GM19463 (cell line): ENCODE data around the gene RBM19.

ENCODE experiments used
- ATAC-seq: cut with Tn5 transposase; IDR thresholded peaks from one replicate; pipeline ENCODE4 v1.9.1; 2021; ENCODE audit warnings: mild to moderate bottlenecking, moderate library complexity; ENCODE audit not compliant: unreplicated experiment

Gene RBM19

DNA sequence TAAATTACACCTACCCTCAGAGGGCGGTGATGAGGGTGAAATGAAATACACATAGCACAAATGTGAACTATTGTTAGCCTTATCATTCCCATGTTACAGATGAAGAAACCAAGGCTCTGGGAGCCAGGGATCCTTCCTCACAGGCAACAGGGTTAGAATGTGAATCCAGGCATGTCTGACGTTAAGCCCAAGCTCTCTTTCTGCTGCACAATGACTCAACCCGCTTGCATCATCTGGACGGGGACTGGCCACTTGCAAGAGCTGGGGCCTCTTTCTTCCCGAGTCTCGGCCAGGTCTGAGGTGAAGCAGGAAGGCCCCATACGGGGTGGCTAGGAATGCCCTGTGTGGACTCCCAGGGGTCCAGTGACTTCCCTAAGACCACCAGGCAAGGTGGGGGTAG lies 105.2 kb downstream of the RBM19 start:
- no peak for ATAC-seq

DNA sequence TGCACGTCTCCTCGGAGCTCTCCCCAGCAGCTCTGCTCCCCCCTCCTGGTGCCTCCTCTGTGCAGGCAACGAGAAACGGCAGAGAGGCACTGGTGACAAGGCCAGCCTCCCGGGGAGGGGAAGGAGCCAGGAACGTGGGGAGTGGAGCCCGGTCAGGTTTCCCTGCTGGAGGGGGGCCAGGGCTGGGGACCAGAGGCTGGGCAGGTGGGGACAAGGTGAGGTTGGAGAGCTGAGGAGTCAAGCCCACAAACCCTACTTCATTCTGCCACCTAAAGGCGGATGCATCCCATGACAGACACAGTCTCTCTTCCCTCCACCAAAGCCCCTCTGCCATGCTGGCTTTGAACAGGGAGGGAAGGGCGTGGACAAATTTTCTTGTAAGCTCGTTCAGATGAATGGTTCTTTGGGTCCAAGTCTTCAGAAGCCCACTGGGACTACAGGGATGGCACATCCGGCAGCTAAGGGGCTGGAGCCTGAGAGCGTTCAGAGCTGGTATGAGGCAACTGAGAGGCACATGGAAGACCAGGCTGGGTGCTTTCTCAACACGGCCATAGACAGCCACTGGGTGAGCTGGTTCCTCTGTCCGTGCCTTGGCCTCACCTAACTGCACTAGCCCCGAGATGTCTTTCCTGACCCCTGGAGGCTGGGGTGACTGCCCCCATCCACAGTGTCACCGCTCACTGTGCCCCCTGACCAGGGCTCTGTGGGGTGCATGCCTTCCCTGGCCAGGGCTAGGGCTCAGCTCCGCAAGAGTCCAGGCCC lies 105.9 kb downstream of the RBM19 start:
- ATAC-seq, result no peak

DNA sequence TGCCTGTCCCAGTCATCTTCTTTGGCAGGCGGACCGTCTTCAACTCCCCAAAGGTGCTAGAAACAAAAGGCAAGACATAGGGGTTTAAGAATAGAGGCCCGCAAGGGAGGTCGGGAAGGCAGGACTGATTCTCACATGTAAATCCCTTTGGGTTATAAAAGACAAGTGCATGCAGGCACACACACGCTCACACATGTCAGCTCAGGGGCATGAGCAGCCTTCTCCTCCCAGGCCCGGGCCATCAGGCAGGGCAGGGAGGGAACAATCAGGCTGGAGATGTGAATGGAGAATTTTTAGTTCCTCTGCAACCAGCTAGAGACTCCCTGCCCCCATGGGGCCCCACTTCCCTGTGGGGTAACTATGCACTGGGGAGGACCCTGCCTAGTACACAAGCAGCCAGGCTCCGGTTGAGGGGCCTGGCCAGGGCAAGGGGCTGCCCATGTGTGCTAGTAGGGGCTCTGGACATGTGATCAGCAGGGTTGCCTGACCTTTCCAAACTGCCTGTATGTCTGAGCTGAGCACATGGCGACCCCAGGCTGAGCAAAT lies 107.2 kb downstream of the RBM19 start:
- no peak for ATAC-seq

DNA sequence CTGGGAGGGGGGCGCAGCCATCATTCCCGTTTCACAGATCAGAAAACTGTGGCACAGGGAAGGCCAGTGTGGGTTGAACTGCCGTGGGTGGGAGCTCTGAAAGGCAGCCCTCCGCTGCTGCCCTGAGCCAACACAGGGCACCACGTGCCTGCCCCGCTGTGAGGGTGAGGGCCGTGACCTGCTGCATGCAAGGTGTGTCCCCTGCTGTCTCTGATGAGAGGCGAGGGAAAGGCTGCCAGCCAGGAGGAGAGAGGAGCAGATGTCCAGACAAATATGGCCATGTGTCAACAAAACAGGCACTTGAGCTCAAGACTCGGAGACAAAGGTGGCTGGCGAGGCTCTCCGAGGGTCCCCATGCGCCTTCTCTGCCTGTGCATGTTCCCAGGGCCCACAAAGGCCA lies 108.8 kb downstream of the RBM19 start:
- no peak for ATAC-seq

DNA sequence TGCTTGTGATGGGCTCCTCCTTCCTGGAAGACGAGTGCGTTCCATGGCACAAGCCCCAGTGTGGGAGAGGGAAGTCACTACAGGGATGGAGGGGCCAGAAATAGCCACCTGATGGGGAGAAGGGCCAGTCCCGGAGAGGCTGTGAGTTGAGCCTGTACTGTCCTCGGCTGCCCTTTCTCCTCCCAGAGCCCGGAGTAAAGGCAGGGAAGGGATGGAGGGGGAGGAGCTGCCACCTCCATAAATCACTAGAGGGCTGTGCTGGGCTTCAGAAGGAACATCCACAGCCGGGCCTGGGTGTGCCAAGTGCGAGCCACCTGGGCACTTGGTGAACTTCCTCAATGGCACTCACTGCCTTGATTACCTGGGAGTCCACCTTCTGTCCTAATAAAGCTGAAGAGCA lies 110.1 kb downstream of the RBM19 start:
- no peak for ATAC-seq

DNA sequence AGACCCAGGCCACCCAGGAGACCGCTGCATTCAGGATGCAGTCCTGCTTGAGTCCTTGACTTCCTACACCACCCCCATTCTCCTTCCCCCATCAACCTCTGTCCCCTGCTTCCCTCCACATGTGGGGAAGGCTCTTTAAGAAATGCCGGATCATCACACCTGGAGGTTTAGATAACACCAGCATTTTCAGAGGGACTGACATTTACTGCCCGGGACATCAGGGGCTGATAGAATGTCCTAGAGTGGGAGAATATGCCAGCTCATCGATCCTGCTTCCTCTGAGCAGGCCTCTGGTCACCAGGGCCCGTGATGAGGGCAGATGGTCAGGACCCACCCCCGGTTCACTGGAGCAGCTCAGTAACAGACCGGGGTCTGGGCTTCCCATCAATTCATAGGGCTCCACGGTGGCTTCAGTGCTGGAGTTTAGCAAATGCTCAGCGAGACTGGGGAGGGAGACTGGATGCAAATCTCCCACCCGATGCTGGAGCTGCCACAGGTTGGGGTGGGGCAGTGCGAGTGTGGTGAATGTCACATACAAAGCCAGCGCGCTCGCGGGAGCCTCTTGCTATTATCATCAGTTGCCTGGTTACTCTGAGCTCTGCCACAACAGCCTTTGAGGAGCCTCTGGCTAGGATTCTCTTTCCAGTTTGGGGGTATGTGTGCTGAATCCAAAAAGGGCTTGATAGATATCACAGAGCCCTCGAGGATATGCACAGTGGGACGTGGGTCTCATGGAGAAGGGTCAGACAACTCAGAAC lies 111.6 kb downstream of the RBM19 start:
- no peak for ATAC-seq

DNA sequence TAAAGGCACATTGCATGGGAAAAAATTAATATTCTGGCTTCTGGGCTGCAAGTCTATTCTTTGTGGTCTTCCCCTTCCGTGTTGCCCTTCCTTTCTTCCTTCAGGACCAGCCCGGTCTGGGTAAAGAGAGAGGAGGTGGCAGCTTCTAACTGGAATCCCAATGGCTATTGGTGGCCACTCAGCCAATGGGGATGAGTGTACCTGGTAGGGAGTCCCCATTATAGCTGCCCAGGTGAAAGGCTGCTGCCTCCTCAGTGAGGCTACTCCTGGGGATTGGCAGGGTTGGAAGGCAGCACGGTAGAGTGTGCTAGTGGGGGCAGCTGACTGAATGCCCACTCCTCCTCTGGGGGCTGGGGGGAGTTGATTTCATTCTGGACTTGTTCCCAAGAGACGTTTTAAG lies 112.6 kb downstream of the RBM19 start:
- no peak for ATAC-seq

DNA sequence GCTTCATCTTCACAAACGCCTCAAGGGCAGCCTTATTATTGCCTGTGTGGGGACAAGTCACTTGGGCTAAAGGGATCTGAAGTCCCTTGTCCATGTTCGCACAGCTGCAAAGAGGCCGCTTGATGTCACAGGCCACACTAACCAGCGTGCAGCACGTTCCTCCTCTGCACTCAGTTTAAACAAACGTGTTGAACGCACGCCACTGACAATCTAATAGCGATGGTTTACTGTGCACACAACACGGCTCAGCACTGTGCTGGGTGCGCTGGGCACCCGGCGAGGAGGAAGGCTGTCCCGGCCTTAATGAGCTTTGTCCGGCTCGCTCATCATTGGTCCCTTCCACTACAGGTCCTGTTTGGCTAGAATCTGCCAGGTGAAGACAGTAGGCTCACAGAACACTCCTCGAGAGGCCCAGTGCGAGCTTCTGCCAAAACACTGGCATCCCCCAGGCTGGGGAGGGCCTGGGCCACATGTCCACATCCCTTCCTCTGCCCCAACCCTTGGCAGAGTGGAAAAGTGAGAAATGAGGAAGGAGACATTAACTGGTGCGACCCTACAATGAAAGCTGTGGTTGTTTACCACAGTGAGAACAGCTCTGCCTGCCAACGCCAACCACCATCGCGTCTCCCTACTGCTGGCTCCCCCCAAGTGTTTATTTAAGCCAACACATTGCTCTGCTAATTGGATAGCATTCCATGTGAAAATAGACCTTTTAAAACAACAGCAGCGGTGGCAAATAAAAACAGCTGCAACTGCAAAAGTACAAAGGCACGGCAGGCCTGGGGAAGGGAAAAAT lies 113.2 kb downstream of the RBM19 start:
- ATAC-seq, result no peak

DNA sequence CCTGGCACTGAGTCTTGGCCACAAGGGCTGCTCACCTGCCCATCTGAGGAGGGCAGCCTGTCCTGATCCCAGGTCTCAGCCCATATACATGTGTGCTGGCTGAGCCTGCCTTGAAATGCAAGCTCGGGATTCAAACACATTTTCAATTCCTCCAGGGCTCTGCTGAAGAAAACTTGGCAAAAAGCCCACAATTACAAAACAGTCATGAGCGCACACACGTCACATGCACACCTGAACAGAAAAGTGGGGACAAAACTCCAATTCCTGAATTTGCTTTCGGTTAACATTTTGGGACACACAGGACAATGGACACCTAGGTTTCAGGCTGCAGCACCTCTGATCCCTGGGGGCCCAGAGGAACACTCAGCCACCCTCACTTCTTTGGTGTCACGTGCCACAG lies 113.9 kb downstream of the RBM19 start:
- no peak for ATAC-seq

DNA sequence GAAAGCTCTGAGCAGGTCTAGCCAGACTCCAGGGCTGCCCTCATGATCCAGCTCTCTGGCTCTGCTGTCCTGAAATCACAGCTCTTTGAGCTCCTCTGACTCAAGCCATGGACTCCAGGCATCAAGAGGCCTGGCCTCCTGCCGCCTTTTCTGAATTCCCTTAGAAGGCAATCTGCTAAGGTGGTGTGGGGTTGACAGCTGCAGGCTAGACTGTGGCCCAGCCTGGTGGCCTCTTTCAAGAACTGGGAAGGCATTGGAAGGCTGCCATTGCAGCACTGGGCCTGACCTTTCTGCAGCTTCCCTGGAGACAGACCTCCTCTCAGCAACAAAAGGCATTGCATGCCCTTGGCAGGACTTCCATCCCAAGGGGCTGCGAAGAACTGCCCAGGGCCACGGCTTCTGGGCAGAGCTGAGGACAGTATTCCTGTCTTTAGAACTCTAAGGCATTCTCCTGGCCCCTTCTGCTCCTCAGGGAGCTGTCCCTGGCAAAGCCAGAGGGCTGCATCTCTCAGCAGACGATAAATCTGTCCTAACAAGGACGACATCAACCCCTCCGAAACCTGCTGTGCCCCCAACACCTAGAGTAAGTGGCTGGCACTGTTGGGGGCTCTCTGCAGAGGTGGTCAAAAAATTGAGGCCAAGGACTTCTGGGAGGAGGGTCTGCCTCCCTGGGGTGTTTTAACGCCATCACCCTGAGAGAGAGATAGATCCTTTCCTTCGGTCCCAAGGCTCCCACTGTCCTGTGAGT lies 115.6 kb downstream of the RBM19 start:
- no peak for ATAC-seq

DNA sequence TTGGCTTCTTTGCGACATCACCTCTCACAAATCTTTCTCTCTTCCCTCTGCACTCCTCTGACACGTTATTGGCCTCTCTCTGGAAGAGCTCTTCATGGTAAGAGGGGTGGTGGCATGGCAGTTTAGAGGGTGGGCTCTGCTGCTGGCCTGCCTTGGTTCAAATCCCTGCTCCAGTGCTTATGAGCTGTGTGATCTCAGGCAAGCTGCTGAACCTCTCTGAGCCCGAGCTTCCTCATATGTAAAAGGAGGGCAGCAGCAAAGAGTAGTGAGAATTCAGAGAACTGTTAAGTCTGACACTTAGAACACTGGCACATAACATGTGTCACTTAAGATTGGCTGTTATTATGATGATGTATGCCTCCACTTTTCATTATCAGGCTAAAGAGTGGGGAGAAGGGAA lies 118.3 kb downstream of the RBM19 start:
- no peak for ATAC-seq

DNA sequence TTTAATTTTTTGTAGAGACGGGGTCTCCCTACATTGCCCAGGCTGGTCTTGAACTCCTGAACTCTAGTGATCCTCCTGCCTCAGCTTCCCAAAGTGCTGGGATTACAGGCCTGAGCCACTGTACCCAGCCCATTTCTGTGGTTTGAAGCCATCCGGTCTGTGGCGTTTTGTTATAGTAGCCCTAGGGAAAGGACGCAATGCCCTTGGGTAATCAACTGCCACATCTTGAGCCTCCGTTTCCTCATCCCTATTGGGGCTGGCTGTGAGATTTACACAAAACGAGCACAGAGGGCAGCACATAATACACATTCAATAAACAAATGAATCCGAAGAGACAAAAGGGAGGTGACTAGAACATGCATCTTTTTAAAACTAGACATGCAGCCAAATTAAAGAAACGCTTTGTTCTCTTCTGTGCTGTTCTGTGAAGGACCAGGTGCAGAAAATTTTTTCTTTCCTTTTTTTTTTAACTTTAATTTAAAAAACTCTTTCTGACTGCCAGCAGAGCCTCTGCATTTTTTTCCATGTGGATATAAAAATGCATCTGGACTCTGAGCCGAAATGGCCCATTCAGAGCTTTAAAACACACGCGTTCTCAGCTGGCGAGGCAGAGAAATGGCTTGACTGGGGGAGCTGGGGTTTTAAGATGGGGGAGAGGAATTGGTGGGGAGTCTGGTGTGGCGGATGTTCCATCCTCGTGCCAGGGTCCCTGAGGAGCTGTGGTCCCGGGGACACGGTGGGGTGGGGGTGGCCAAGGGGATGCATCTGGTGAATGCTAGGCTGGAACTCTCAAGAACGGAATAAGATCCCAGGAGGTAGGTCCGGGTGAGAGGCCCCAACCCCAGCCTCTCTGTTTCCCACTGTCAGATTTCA lies 119.0 kb downstream of the RBM19 start:
- no peak for ATAC-seq

DNA sequence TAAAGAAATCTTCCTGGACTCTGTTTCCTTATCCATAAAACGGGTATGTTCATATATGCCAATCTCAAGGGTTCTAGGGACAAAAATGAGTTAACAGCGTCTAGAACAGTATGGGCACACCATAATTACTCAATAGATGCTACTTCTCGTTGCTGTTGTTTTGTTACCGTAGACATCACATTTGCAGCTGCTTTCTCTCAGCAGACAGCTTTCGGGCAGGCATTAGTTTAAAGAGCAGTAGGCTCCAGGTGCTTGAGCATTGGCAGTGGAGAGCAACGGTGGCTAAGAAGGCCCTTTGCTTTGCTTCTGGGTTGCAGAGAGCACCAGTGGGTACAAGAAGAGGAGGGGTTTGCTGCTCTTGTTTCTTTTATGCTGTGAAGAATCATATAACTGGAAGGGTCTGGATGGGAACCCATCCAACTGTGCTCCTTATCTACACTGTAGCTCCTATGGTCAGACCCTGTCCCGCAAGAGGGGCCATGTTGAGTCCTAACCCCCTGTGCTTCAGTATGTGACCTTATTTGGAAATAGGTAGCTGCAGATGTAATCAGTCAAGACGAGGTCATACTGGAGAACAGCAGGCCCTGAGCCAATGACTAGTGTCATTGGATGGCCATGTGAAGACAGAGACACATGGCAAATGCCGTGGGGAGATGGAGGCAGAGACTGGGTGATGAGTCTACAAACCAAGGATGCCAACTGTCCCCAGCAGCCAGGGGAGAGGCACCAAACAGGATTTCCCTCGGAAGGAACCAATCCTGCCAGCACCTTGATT lies 120.0 kb downstream of the RBM19 start:
- ATAC-seq, result no peak

DNA sequence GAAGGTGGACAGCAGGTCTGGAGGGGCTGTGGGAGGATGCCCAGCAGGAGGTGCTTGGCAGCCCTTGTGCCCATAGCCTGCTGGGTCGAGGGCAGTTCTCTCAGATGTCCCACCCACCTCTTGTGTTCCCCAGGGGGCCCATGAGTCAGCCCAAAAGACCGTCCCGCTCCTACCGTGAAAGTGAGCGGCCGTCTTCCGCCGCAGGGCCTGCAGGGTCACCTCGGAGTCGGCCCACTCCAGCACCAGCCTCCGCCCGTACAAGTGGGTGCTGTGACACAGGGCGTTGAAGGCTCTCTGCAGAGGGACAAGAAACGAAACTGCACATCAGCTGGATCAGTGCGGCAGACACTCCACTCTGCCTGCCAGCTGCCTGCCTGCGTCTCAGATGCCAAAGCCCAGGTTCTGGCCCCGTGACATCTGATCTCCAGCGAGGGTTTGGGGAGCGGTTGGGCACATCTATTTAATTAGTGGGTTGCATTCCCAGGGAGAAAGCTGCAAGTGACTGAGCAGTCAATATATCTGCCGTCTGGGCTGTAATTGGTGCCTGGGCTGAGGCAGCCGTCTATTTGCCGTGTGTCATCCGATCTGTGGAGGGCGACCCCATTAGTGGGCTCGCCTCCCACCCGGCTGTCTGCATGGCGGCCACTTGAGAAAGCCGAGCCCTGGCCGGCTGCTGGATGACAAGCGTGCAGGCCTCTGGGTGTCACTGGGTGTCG lies 121.5 kb downstream of the RBM19 start:
- ATAC-seq, result no peak

DNA sequence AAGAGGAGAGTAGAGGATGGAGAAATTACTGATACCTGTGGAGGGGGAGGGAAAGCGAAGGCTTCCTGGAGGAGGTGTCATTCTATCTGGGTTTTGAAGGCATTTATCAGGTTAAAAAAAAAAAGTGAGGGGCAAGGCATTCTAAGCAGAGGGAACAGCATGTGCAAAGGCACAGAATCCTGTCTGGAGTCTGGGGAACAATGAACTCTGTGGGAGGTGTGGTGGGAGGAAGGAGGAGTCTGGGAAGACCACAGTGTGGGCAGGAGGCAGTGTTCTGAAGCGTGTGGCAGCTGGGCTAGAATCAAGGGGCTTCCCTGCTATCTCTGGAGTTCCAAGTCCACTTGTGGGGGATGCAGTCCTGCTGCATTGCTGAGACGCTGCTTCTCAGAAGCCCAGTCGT lies 123.4 kb downstream of the RBM19 start:
- ATAC-seq, result no peak

DNA sequence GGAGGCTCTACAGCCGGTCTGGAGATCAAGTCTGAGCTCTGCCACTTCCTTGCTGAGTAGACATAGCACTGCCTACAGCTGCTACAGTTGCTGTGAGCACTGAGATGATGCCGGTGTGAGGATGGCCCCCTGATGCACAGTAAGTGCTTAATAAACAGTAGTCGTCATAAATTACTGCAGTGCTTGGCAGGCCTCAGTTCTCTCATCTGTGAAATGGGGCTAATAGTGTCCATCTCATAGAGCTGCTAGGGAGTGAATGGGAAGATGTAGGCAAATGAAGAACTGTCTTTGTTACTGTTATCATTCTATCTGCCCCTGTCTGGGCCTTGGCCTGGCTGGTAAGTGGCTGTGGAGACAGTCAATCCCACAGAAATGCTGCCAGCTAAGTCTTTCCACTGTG lies 124.3 kb downstream of the RBM19 start:
- no peak for ATAC-seq

DNA sequence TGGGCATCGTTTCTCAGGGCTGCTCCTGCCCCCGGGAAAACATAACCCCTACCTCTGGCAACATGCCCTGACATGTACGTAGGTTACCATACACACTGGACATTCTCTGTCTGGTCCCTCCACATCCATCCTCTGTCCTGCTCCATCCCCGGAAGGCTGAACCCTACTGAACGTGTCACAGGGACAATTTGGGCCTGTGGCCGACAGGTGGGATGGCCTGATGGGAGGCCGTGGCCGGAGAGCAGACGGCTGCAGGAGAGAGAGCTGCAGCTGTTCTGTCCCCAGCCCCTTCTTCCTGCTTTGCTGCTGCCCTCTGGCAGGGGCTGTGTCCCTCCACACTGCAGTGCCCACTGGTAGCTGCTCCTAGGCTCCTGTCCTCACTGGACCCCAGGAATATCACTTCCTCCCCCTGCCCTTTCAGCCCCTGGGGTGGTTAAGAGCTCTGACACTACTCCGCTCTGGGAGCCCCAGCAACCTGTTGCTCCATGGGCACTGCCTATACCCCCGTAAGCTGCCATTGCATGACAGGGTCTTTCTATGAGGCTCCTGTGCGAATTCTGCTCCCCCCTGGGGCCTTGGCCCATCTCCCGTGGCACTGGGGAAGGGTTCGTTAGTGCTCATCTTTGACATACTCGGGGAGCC lies 125.6 kb downstream of the RBM19 start:
- no peak for ATAC-seq

DNA sequence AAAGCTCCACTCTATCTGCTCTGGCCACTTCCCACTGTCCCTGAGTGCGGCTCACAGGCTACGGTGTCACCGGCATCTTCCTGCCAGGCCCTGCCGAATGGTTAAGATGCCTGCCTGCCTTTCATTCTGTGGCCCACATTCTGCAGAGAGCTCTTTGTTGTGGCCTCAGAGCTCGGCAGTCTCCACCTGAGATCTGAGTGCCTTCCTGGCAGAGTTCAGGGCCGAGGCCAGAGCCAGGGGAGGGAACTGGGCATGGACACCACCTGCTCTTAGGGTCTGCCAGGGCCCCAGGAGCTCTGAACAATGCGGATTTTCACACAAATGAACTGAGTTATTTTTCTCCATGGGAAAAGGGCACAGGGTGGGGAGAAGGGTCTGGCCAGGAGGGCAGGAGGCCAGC lies 127.2 kb downstream of the RBM19 start:
- no peak for ATAC-seq
